Parathyroid adenoma (tissue), 2 donors: ENCODE data around the gene PDE7B.

Source experiments
- H2AFZ ChIP-seq: fragments of 300-600 bp; sonication (generic); one replicate; pipeline ENCODE4 v1.7.0; 2017; ENCODE audit warnings: antibody characterized with exemption, mild to moderate bottlenecking
- H3K27ac ChIP-seq: fragments of 300-600 bp; sonication (generic); one replicate; pipeline ENCODE4 v1.7.0; 2017
- H3K27me3 ChIP-seq: fragments of 300-600 bp; sonication (generic); one replicate; pipeline ENCODE4 v1.7.0; 2017; ENCODE audit warnings: low read length; ENCODE audit not compliant: control insufficient read depth, insufficient read depth
- H3K36me3 ChIP-seq: fragments of 300-600 bp; sonication (generic); one replicate; pipeline ENCODE4 v1.7.0; 2017; ENCODE audit warnings: low read length; ENCODE audit not compliant: control insufficient read depth, insufficient read depth
- H3K4me1 ChIP-seq: fragments of 300-600 bp; sonication (generic); one replicate; pipeline ENCODE4 v1.7.0; 2017; ENCODE audit warnings: control low read depth
- H3K4me2 ChIP-seq: fragments of 300-600 bp; sonication (generic); one replicate; pipeline ENCODE4 v1.7.0; 2017; ENCODE audit warnings: low read length
- H3K4me3 ChIP-seq: fragments of 300-600 bp; sonication (generic); one replicate; pipeline ENCODE4 v1.7.0; 2017; ENCODE audit warnings: low read depth, low read length
- H3K79me2 ChIP-seq: fragments of 300-600 bp; sonication (generic); one replicate; pipeline ENCODE4 v1.7.0; 2017; ENCODE audit warnings: control low read depth
- H3K9ac ChIP-seq: fragments of 300-600 bp; sonication (generic); one replicate; pipeline ENCODE4 v1.7.0; 2017; ENCODE audit warnings: mild to moderate bottlenecking
- H3K9me3 ChIP-seq: fragments of 300-600 bp; sonication (generic); one replicate; pipeline ENCODE4 v1.7.0; 2017; ENCODE audit warnings: low read length; ENCODE audit not compliant: control insufficient read depth
- CTCF ChIP-seq: fragments of 300-600 bp; sonication (generic); IDR thresholded peaks from one replicate; pipeline ENCODE4 v1.7.0; 2017; ENCODE audit warnings: antibody characterized with exemption, mild to moderate bottlenecking
- donor health status: primary hyperparathyroidism.

The PDE7B gene

GRCh38 chr6:136051140-136051775 lies 199.8 kb downstream of the PDE7B start:
- H3K9ac ChIP-seq = no peak overlapping the region
- H3K4me2 ChIP-seq = peak overlapping the region; percentile 50
- no peaks in the 10 kb centered on the region for H3K79me2 ChIP-seq
- H3K4me1 ChIP-seq = no peaks in the 10 kb centered on the region
- no peaks in the 10 kb centered on the region for H3K9me3 ChIP-seq
- no peaks in the 10 kb centered on the region for H3K27me3 ChIP-seq
- TF ChIP-seq CTCF = no peak
- H2AFZ ChIP-seq = no peak overlapping the region
- H3K4me3 ChIP-seq = no peak overlapping the region
- peak overlapping the region; percentile 47 for H3K27ac ChIP-seq
- no peaks in the 10 kb centered on the region for H3K36me3 ChIP-seq

- H3K27ac ChIP-seq = peak overlapping the region; percentile 41
- H3K27me3 ChIP-seq = no peaks in the 10 kb centered on the region
- no peak overlapping the region for H3K9ac ChIP-seq
- peaks cover under 1% of the 10 kb centered on the region for H3K4me1 ChIP-seq
- no peak overlapping the region for H3K4me3 ChIP-seq
- H3K4me2 ChIP-seq = no peak overlapping the region
- no peaks in the 10 kb centered on the region for H3K9me3 ChIP-seq
- H3K36me3 ChIP-seq = no peaks in the 10 kb centered on the region
- no peak overlapping the region for H2AFZ ChIP-seq
- TF ChIP-seq CTCF = no peak
- H3K79me2 ChIP-seq = no peaks in the 10 kb centered on the region
Measured at GRCh38 chr6:136052031-136052430, 200.5 kb downstream of the PDE7B start.

- Histone ChIP-seq H3K9ac (no peak overlapping the region), H3K27ac (no peak overlapping the region)
Measured at GRCh38 chr6:136058852-136059251, 207.4 kb downstream of the PDE7B start.

GRCh38 chr6:136059308-136059707 lies 207.8 kb downstream of the PDE7B start:
- Histone ChIP-seq H3K27ac (no peak overlapping the region), H3K4me2 (no peak overlapping the region)

More at GRCh38 chr6:136058852-136059251, 207.4 kb downstream of the PDE7B start:
- peaks cover 15% of the 10 kb centered on the region for H3K4me1 ChIP-seq
- no peaks in the 10 kb centered on the region for H3K27me3 ChIP-seq
- no peak overlapping the region for H3K4me3 ChIP-seq
- no peak overlapping the region for H2AFZ ChIP-seq
- H3K36me3 ChIP-seq = no peaks in the 10 kb centered on the region
- no peaks in the 10 kb centered on the region for H3K9me3 ChIP-seq
- no peak overlapping the region for H3K4me2 ChIP-seq
- TF ChIP-seq CTCF = no peak
- H3K79me2 ChIP-seq = no peaks in the 10 kb centered on the region

More at GRCh38 chr6:136059308-136059707, 207.8 kb downstream of the PDE7B start:
- no peaks in the 10 kb centered on the region for H3K9me3 ChIP-seq
- TF ChIP-seq CTCF = no peak
- H3K27me3 ChIP-seq = no peaks in the 10 kb centered on the region
- H3K4me3 ChIP-seq = no peak overlapping the region
- no peaks in the 10 kb centered on the region for H3K79me2 ChIP-seq
- no peaks in the 10 kb centered on the region for H3K36me3 ChIP-seq
- H3K4me1 ChIP-seq = peaks cover 15% of the 10 kb centered on the region
- H2AFZ ChIP-seq = no peak overlapping the region
- no peak overlapping the region for H3K9ac ChIP-seq
